GM19397 (cell line): ENCODE measurements around the gene ZP3.
A peak's percentile ranks its signal among the peaks of the same experiment; 100 is the strongest.
"Not testable (repeated sequence)": the region's sequence is repeated elsewhere in the genome, so short reads cannot be mapped to it uniquely, and the experiment has no call there.

ENCODE experiments used
- ATAC-seq: cut with Tn5 transposase; IDR thresholded peaks from one replicate; pipeline ENCODE4 v1.9.1; 2021; ENCODE audit warnings: mild to moderate bottlenecking, moderate library complexity; ENCODE audit not compliant: unreplicated experiment

ZP3 gene

DNA sequence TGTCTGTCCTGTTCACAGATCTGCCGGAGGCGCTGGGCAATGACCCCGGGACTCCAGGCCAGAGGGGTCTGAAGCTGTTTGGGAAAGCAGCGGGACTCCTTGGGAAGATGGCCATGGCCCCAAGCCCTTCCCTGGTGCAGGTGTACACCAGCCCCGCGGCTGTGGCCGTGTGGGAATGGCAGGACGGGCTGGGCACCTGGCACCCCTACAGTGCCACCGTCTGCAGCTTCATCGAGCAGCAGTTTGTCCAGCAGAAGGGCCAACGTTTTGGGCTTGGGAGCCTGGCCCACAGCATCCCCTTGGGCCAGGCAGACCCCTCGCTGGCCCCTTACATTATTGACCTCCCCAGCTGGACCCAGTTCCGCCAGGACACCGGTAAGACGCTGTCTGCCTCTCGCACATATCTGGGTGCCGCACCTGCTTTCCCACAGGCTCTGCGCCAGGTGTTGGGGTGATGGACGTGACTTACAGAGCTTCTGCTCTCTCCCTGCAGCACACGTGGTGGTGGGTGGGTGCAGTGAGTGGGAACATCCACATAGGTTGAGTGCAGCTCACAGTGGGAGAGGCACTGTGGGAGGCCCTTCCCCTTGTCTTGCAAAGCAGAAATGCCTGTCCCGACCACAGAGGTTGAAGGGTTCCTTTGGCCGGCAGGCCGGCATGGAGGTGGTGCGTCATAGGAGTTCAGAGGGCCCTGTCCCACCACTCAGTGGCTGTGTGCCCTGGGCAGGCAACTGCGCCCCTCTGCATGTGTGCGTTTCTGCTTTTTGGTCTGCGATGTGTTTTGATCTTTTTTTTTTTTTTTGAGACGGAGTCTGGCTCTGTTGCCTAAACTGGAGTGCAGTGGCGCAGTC, 55.9 kb downstream of the ZP3 start:
- not testable (repeated sequence) for ATAC-seq

DNA sequence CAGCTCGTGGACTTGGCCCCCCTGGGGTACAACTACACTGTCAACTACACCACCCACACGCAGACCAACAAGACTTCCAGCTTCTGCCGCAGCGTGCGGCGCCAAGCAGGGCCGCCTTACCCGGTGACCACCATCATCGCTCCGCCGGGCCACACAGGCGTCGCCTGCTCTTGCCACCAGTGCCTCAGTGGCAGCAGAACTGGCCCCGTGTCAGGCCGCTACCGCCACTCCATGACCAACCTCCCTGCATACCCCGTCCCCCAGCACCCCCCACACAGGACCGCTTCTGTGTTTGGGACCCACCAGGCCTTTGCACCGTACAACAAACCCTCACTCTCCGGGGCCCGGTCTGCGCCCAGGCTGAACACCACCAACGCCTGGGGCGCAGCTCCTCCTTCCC, 57.9 kb downstream of the ZP3 start:
- ATAC-seq: not testable (repeated sequence)

DNA sequence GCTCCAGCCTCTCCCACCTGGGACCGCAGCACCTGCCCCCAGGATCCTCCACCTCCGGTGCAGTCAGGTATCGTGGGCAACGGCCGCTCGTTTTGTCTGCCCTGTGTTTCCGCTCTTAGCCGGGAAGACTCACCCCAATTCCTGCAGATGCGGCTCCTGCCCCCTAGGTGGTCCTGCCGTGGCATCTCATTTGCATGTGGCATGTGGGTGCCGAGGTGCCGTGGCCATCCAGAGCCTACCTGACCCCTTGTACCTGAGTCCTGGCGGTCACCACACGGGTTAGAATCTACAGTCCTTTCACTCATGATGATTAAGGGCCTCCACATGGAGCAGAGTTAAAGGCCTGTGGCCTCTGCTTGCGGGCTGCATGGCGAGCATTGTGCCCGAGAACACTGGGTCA, 58.3 kb downstream of the ZP3 start:
- not testable (repeated sequence) for ATAC-seq

DNA sequence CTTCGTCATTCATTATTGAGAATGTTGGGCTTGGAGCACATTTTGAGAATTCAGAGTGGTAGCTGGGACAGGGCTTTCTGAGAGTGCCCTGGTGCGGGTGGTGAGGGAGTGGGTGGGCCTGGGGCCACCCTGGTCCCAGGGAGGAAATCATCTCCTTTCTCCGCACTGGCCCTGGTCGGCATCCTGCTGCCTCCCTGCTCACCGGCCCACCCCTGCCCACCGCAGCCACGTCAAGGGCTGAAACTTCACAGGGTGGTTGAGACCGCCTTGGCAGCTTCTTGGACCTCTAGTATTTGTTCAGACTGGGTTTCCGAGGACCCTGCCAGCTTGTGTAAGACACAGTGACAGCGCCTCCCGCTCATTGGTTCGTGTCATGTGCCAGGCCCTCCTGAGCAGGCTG, 59.7 kb downstream of the ZP3 start:
- not testable (repeated sequence) for ATAC-seq

DNA sequence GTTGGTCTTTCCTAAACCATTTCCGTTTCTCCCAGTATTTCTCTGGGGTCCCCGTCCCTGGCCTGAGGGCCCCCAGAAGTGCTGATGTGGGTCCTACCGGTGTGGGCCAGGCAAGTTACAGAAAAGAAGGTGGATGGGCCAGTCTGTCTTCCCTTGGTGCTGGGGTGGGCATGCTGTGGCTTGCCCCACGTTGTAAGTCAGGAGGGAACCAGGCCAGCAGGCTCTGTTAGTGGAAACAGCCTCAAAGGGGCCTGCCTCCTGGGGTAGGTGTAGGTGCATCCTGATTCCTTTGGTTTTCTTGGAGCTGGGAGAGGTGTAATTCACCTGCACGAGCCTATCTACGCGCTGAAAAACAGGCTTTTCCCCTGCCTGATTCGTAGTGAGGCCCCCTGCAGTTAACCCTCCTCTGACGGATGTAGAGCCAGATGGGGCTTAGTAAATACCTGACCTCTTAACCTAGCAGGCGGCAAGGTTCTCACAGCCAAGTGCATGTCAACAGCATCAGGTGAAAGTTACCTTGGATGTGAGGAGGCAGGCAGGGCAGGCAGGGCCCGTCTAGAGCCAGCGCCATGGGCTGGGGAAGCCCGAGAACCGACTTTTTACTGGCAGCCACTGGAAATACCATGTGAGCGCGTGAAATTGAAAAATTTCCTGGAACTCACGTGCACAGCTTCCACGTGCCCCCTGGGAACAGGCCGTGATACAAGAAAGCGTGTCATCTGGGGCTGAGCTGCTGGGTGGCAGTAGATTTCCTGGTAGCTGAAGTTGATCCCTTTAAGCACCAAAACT, 61.3 kb downstream of the ZP3 start:
- peak; percentile 13 for ATAC-seq

DNA sequence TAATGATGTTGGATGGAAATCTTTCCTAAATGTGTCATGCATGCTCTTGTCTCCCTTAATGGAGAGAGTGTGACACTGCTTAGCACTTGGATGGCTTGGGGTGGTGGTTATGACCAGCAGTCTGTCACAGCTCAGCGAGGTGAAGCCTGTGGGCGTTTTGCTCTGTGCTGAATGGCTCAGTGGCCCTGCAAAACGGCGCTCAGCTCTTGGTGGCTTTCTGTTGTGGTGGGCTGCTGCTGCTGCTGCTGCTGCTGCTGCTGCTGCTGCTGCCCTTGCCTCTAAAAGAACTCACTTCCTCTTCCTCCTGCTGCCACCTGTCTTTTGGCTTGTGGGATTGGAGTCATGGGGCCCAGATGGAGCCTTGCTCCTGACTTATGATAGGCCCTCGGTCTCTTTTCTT, 61.9 kb downstream of the ZP3 start:
- ATAC-seq: peak; percentile 98

DNA sequence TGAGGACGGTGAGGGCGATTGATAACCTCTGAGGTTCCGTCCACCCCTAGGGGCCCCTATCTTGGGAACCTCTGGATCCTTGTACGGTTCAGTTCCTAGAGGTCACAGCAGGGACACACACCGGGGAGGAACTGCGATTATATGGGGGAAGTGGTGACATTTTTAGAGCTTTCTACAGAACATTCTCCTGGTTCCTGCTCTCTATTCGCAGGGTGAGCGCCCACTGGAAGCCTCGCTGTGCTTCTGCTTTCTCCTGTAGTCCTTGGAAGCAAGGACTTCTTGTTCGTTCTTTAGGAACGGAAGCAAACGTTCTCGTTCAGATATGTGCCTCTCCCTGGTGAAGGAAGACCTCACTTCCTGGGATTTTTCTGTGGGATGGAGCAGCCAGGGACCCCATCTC, 63.2 kb downstream of the ZP3 start:
- not testable (repeated sequence) for ATAC-seq
